Body of pancreas (tissue), 4 donors: ENCODE measurements around the gene TLL2.

Experiments
- POLR2A ChIP-seq, 3 donors: fragments of 450-650 bp; IDR thresholded peaks; one replicate each; pipeline ENCODE4 v1.6.1; 2016; ENCODE audit warnings: antibody characterized with exemption in 3 of 3, mild to moderate bottlenecking in 2 of 3
- TF ChIP-seq, protein P1 (sequence below), 7 experiments: fragments of 450-650 bp in 4 of 7; fragments of 200-600 bp in 3 of 7; sonication (generic) in 3 of 7; IDR thresholded peaks; one replicate each; pipeline ENCODE4 v1.5.1; 2016 to 2019; ENCODE audit warnings: antibody characterized with exemption in 7 of 7

DNA sequence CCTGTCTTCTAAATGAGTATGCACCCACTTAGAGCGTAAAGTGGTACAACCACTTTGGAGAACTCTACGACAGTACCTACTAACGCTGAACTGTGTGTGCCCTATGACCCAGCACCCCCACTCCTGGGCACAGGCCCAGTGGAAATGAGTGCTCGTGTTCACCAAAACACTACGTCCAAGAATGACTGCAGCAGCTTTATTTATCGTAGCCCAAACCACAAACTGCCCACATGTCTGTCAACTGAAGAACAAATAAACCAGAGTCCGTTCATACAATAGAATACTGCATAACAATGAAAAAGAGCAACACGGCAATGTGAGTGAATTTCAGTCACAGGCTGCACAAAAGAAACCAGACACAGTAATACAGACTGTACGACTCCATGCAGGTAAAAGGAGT, 35.4 kb downstream of the TLL2 start:
- TF ChIP-seq, protein P1, sequence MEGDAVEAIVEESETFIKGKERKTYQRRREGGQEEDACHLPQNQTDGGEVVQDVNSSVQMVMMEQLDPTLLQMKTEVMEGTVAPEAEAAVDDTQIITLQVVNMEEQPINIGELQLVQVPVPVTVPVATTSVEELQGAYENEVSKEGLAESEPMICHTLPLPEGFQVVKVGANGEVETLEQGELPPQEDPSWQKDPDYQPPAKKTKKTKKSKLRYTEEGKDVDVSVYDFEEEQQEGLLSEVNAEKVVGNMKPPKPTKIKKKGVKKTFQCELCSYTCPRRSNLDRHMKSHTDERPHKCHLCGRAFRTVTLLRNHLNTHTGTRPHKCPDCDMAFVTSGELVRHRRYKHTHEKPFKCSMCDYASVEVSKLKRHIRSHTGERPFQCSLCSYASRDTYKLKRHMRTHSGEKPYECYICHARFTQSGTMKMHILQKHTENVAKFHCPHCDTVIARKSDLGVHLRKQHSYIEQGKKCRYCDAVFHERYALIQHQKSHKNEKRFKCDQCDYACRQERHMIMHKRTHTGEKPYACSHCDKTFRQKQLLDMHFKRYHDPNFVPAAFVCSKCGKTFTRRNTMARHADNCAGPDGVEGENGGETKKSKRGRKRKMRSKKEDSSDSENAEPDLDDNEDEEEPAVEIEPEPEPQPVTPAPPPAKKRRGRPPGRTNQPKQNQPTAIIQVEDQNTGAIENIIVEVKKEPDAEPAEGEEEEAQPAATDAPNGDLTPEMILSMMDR (IDR thresholded peaks at IDR 0.05): no peak
- no peak for TF ChIP-seq POLR2A (IDR thresholded peaks at IDR 0.05)
